Keratinocyte (primary cell): ENCODE data around the gene CNOT4. TPM values are rescaled to one million over a fixed set of nuclear protein-coding genes. Genes with fewer than 3 reads are reported as not detected.
A peak's percentile ranks its signal among the peaks of the same experiment; 100 is the strongest.

Experiments used
- DNase-seq: peaks from one replicate; pipeline ENCODE4 v3.0.0-alpha.2; 2011; ENCODE audit warnings: low read depth, missing footprints, low spot score
- FAIRE-seq: peaks from 2 replicates; lab custom pipeline; 2011; peaks lifted over from hg19 to GRCh38; lab: Jason Lieb, UNC
- H2AFZ ChIP-seq: 2 replicates; pipeline ENCODE4 v1.6.0; 2012; ENCODE audit warnings: low read length, control low read depth, inconsistent platforms; ENCODE audit not compliant: control insufficient read depth
- H3K27ac ChIP-seq: 2 replicates; pipeline ENCODE4 v1.5.1; 2011; ENCODE audit warnings: low read length; ENCODE audit not compliant: control insufficient read depth, insufficient read depth
- H3K27me3 ChIP-seq: 3 replicates; pipeline ENCODE4 v1.6.0; 2011; ENCODE audit warnings: low read length; ENCODE audit not compliant: control insufficient read depth, insufficient read depth; ENCODE audit errors: extremely low read depth
- H3K36me3 ChIP-seq, 2 experiments: 2 replicates in 1 of 2; 3 replicates in 1 of 2; pipeline ENCODE4 v1.5.1; 2011; ENCODE audit warnings: low read length in 2 of 2, mild to moderate bottlenecking in 1 of 2; ENCODE audit not compliant: control insufficient read depth in 2 of 2, insufficient read depth in 2 of 2; ENCODE audit errors: extremely low read depth in 1 of 2
- H3K4me1 ChIP-seq: 3 replicates; pipeline ENCODE4 v1.5.1; 2011; ENCODE audit warnings: low read length; ENCODE audit not compliant: control insufficient read depth, insufficient read depth; ENCODE audit errors: extremely low read depth
- H3K4me2 ChIP-seq: 3 replicates; pipeline ENCODE4 v1.6.0; 2011; ENCODE audit warnings: low read depth, low read length; ENCODE audit not compliant: control insufficient read depth, insufficient read depth; ENCODE audit errors: extremely low read depth
- H3K4me3 ChIP-seq, 3 experiments: fragments of 200-600 bp in 1 of 3; sonication (generic) in 1 of 3; 2 replicates in 2 of 3; 3 replicates in 1 of 3; pipeline ENCODE4 v1.5.1; 2011 to 2016; ENCODE audit warnings: low read length in 3 of 3, mild to moderate bottlenecking in 3 of 3, control low read depth in 2 of 3, inconsistent platforms in 1 of 3, low read depth in 1 of 3, mixed read lengths in 1 of 3, mixed run types in 1 of 3, moderate library complexity in 1 of 3; ENCODE audit not compliant: control insufficient read depth in 2 of 3, insufficient read depth in 2 of 3; ENCODE audit errors: extremely low read depth in 1 of 3
- H3K79me2 ChIP-seq: 2 replicates; pipeline ENCODE4 v1.6.0; 2012; ENCODE audit warnings: low read length; ENCODE audit not compliant: control insufficient read depth, insufficient read depth
- H3K9ac ChIP-seq: 3 replicates; pipeline ENCODE4 v1.6.0; 2011; ENCODE audit warnings: low read length; ENCODE audit not compliant: control insufficient read depth, insufficient read depth; ENCODE audit errors: extremely low read depth
- H3K9me1 ChIP-seq: 3 replicates; pipeline ENCODE4 v1.6.0; 2011; ENCODE audit warnings: low read length; ENCODE audit not compliant: control insufficient read depth, insufficient read depth; ENCODE audit errors: extremely low read depth
- H3K9me3 ChIP-seq: 2 replicates; pipeline ENCODE4 v1.5.1; 2012; ENCODE audit warnings: low read depth, low read length; ENCODE audit not compliant: control insufficient read depth
- H4K20me1 ChIP-seq: 3 replicates; pipeline ENCODE4 v1.6.0; 2011; ENCODE audit warnings: low read length; ENCODE audit not compliant: control insufficient read depth, insufficient read depth; ENCODE audit errors: extremely low read depth
- EZH2 ChIP-seq: IDR thresholded peaks from one replicate; pipeline ENCODE4 v1.6.1; 2012; ENCODE audit warnings: inconsistent platforms, mild to moderate bottlenecking, low read length, moderate library complexity
- dilution Hi-C: fragments of 300-500 bp; cut with MboI; formaldehyde crosslinking; loops from one replicate; pipeline ENCODE4 v1.7.0; 2020; ENCODE audit warnings: low sequenced_read_pairs; ENCODE audit not compliant: extremely low pct_ligation_motif_present
- polyA plus RNA-seq, 5 experiments: library from polyadenylated mRNA; depleted of rRNA in 3 of 5; stranded (reverse) in 3 of 5; stranded (forward) in 1 of 5; unstranded in 1 of 5; fragments of >200 nt; gene quantifications; 1 replicate in 1 of 5; 2 replicates in 3 of 5; 3 replicates in 1 of 5; pipeline versions ENCODE4 v1.2.1 to v1.2.3, GENCODE V29; 2011 to 2012; ENCODE audit warnings: missing spikeins in 2 of 5, low read depth in 1 of 5, low replicate concordance in 1 of 5
- TF ChIP-seq, protein P1 (sequence below), 3 experiments: IDR thresholded peaks in 1 of 3; conservative IDR thresholded peaks in 1 of 3; optimal IDR thresholded peaks in 1 of 3; 2 replicates in 2 of 3; 3 replicates in 1 of 3; pipeline versions ENCODE3 to v1.5.1; 2011; ENCODE audit warnings: low read length in 3 of 3, mild to moderate bottlenecking in 3 of 3, moderate library complexity in 2 of 3, control low read depth in 1 of 3, inconsistent platforms in 1 of 3; ENCODE audit not compliant: insufficient read depth in 2 of 3; ENCODE audit errors: extremely low read depth in 1 of 3

Gene CNOT4
- polyA plus RNA-seq, 1 donor (not counting 4 experiments of a cell fraction or from before 2014, with no cell fraction given), result 11.4 TPM

- no peak for TF ChIP-seq EZH2
- TF ChIP-seq, protein P1, sequence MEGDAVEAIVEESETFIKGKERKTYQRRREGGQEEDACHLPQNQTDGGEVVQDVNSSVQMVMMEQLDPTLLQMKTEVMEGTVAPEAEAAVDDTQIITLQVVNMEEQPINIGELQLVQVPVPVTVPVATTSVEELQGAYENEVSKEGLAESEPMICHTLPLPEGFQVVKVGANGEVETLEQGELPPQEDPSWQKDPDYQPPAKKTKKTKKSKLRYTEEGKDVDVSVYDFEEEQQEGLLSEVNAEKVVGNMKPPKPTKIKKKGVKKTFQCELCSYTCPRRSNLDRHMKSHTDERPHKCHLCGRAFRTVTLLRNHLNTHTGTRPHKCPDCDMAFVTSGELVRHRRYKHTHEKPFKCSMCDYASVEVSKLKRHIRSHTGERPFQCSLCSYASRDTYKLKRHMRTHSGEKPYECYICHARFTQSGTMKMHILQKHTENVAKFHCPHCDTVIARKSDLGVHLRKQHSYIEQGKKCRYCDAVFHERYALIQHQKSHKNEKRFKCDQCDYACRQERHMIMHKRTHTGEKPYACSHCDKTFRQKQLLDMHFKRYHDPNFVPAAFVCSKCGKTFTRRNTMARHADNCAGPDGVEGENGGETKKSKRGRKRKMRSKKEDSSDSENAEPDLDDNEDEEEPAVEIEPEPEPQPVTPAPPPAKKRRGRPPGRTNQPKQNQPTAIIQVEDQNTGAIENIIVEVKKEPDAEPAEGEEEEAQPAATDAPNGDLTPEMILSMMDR (optimal IDR thresholded peaks at IDR 0.05 in 1 of 3, IDR thresholded peaks at IDR 0.05 in 1 of 3, conservative IDR thresholded peaks at IDR 0.05 in 1 of 3; ENCODE audit: extremely low read depth in 1 of 3, insufficient read depth in 2 of 3, low read length in 3 of 3), result no peak
- no peaks in the 10 kb centered on the region for H3K9me3 ChIP-seq
- dilution Hi-C loops, result no loop called here
- peak; percentile 26 for FAIRE-seq
- H3K9me1 ChIP-seq, result no peaks in the 10 kb centered on the region
- H2AFZ ChIP-seq, result no peak overlapping the region
- H3K36me3 ChIP-seq, result no peaks in the 10 kb centered on the region
- H3K27ac ChIP-seq, result no peak overlapping the region
- H3K4me1 ChIP-seq, result peaks cover 3% of the 10 kb centered on the region
- no peaks in the 10 kb centered on the region for H3K27me3 ChIP-seq
- no peak overlapping the region for H3K9ac ChIP-seq
- H3K4me3 ChIP-seq, result no peak overlapping the region
- H3K4me2 ChIP-seq, result no peak overlapping the region
- no peaks in the 10 kb centered on the region for H4K20me1 ChIP-seq
- no peaks in the 10 kb centered on the region for H3K79me2 ChIP-seq
- DNase-seq, result no peak
Measured at GRCh38 chr7:135383525-135384175, 126.3 kb downstream of the CNOT4 start.

DNA sequence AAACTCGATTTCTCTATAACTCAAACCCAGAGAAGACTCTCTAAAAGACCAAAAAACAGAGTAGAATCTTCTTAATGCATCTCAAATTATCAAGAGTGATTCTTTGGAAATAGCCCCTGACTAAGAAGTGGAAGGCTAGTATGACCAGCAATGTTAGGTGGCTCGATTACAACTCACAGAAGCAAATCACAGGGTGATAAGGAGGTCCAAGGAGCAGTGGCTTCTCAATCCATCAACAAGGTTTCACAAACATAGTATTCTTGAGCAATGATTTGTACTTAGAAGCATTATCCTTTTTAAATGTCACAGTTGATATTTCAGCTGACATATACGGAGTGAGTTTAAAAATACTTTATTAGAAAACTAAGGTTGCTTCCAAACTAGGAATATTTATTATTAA lies 127.7 kb downstream of the CNOT4 start:
- H3K4me2 ChIP-seq, result no peak overlapping the region
- no peaks in the 10 kb centered on the region for H3K9me3 ChIP-seq
- H3K9ac ChIP-seq, result no peak overlapping the region
- no peaks in the 10 kb centered on the region for H3K27me3 ChIP-seq
- H4K20me1 ChIP-seq, result no peaks in the 10 kb centered on the region
- no peak for TF ChIP-seq EZH2
- TF ChIP-seq, protein P1 (optimal IDR thresholded peaks at IDR 0.05 in 1 of 3, IDR thresholded peaks at IDR 0.05 in 1 of 3, conservative IDR thresholded peaks at IDR 0.05 in 1 of 3; ENCODE audit: extremely low read depth in 1 of 3, insufficient read depth in 2 of 3, low read length in 3 of 3), result no peak
- H3K4me1 ChIP-seq, result peaks cover 3% of the 10 kb centered on the region
- no peaks in the 10 kb centered on the region for H3K9me1 ChIP-seq
- FAIRE-seq (no peak), DNase-seq (no peak)
- no peaks in the 10 kb centered on the region for H3K79me2 ChIP-seq
- dilution Hi-C loops, result no loop called here
- H2AFZ ChIP-seq, result no peak overlapping the region
- no peak overlapping the region for H3K4me3 ChIP-seq
- H3K36me3 ChIP-seq, result peaks cover 0 to 2% of the 10 kb centered on the region in 2 experiments
- no peak overlapping the region for H3K27ac ChIP-seq
